BLaER1 treated with 17β-estradiol and CSF1 and Interleukin-3, amounts not matched to agents 10 nM and 100 nM (cell line): ENCODE measurements around the gene ZDHHC9.

Experiments used
- H3K27ac ChIP-seq, 11 experiments: shearing (Covaris generic); formaldehyde crosslinking; 2 replicates each; pipeline ENCODE4 v1.8.1; 2022
- H3K27me3 ChIP-seq, 11 experiments: shearing (Covaris generic); formaldehyde crosslinking; 2 replicates each; pipeline ENCODE4 v1.8.1; 2022
- H3K36me3 ChIP-seq, 11 experiments: shearing (Covaris generic); formaldehyde crosslinking; 2 replicates each; pipeline ENCODE4 v1.8.1; 2022
- H3K4me1 ChIP-seq, 10 experiments: shearing (Covaris generic); formaldehyde crosslinking; 2 replicates each; pipeline ENCODE4 v1.8.1; 2022
- H3K4me2 ChIP-seq, 11 experiments: shearing (Covaris generic); formaldehyde crosslinking; 2 replicates each; pipeline ENCODE4 v1.8.1; 2022
- H3K4me3 ChIP-seq, 10 experiments: shearing (Covaris generic); formaldehyde crosslinking; 2 replicates each; pipeline ENCODE4 v1.8.1; 2022
- H3K9ac ChIP-seq, 11 experiments: shearing (Covaris generic); formaldehyde crosslinking; 2 replicates each; pipeline ENCODE4 v1.8.1; 2022
- H3K9me3 ChIP-seq, 11 experiments: shearing (Covaris generic); formaldehyde crosslinking; replicated peaks in 1 of 11; 2 replicates each; pipeline ENCODE4 v1.8.1; 2022
- H4K20me1 ChIP-seq, 11 experiments: shearing (Covaris generic); formaldehyde crosslinking; 2 replicates each; pipeline ENCODE4 v1.8.1; 2022
- Cebpa-rat ChIP-seq, 11 experiments: shearing (Covaris generic); IDR thresholded peaks; 2 replicates each; pipeline ENCODE4 v1.8.1; 2022

Gene ZDHHC9

DNA sequence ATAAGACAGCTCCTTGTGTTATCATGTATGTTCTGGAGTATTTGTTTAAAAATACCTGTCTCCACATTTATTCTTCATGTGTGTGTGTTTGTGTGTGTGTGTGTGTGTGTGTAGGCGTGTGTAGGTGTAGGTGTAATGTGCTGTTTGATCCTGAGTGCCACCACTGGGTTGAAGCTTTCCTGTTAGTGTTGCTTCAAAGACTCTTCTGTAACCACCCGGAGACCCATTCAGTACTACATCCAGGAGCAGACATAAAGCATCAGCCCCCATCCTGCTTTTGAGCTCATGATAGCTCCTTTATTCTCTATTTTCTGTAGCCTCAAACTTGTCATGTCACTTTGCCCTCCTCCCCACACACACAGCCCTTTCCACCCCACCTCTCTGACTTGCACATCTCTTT is 3.0 kb upstream of the ZDHHC9 start:
- Histone ChIP-seq H3K27me3 (peaks cover 21 to 60% (median 35%) of the 10 kb centered on the region in 11 experiments), H3K9me3 (peaks cover 4 to 25% (median 18%) of the 10 kb centered on the region in 11 experiments; a peak in 20 of 22 replicates), H3K9ac (no peak overlapping the region), H3K36me3 (peaks cover 0 to 1% (median 0%) of the 10 kb centered on the region in 11 experiments; a peak in 1 of 22 replicates), H3K4me2 (no peak overlapping the region), H4K20me1 (peaks cover 0 to 13% (median 0%) of the 10 kb centered on the region in 11 experiments; a peak in 2 of 22 replicates), H3K4me3 (no peak overlapping the region), H3K4me1 (peaks cover 0 to 14% (median 9%) of the 10 kb centered on the region in 10 experiments; a peak in 12 of 20 replicates), H3K27ac (no peak overlapping the region)
- TF ChIP-seq Cebpa-rat (IDR thresholded peaks at IDR 0.05), result no peak

DNA sequence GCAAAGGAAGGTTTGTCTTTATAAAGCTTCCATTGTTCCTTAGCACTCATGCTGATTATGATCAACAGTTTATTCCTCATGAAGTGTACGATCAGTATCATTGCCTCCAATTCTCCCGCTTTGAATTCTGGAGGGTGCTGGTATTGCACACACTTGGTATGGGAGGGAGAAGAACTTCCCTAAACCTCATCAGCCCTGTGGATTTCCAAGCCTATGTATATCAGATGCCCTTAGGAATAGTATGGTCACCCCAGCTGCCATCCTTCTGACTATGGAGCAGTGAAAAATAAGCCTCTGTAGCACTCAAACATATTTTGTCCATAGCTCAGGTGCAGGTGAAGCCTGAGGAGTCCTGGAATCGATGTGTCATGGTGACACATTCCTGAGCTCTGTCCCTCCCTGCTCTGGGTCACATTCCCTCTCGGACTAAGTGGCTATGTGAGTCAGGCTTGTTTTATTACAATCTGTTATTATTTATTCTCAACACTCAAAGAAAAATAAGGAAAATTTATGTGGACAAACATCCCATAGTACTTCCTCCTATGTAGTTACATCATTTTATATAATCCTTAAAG is 2.0 kb upstream of the ZDHHC9 start:
- Histone ChIP-seq H3K36me3 (peaks cover 0 to 6% (median 0%) of the 10 kb centered on the region in 11 experiments; a peak in 2 of 22 replicates), H3K27ac (no peak overlapping the region), H3K27me3 (peaks cover 31 to 70% (median 45%) of the 10 kb centered on the region in 11 experiments), H3K4me3 (no peak overlapping the region), H4K20me1 (peaks cover 0 to 19% (median 0%) of the 10 kb centered on the region in 11 experiments; a peak in 6 of 22 replicates), H3K9me3 (peaks cover 4 to 25% (median 16%) of the 10 kb centered on the region in 11 experiments; a peak in 20 of 22 replicates), H3K9ac (no peak overlapping the region), H3K4me2 (no peak overlapping the region), H3K4me1 (peaks cover 3 to 22% (median 18%) of the 10 kb centered on the region in 10 experiments; a peak in 16 of 20 replicates)
- TF ChIP-seq Cebpa-rat (IDR thresholded peaks at IDR 0.05), result no peak

DNA sequence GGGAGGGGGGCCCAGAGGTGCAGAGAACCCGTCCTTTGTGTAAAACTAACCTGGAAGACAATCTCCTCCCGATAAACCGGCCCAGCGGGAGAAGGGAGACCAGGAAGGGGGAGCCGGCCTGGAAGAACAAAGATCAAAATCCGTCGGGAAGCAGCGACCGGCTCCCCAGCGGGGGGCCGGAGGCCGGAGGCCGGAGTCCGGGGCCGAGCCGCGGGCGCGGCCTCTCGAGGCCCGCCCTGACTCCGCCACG is 552 bp downstream of the ZDHHC9 start:
- Histone ChIP-seq H3K36me3 (peaks cover 0 to 11% (median 0%) of the 10 kb centered on the region in 11 experiments; a peak in 3 of 22 replicates), H3K4me3 (peak overlapping the region; percentile 63 to 83 (median 78)), H3K27me3 (peaks cover 54 to 91% (median 67%) of the 10 kb centered on the region in 11 experiments), H3K4me2 (peak overlapping the region; percentile 63 to 87 (median 81)), H3K9me3 (0 out of 22 replicates have a peak, but pooled peaks cover 0 to 3% (median 0%) of the 10 kb centered on the region in 11 experiments), H3K27ac (peak overlapping the region; percentile 26 to 76 (median 70); a peak in 21 of 22 replicates), H3K4me1 (peaks cover 12 to 35% (median 27%) of the 10 kb centered on the region in 10 experiments; a peak in 17 of 20 replicates), H4K20me1 (peaks cover 0 to 38% (median 10%) of the 10 kb centered on the region in 11 experiments; a peak in 9 of 22 replicates), H3K9ac (peak overlapping the region; percentile 68 to 84 (median 80))
- no peak for TF ChIP-seq Cebpa-rat (IDR thresholded peaks at IDR 0.05)

DNA sequence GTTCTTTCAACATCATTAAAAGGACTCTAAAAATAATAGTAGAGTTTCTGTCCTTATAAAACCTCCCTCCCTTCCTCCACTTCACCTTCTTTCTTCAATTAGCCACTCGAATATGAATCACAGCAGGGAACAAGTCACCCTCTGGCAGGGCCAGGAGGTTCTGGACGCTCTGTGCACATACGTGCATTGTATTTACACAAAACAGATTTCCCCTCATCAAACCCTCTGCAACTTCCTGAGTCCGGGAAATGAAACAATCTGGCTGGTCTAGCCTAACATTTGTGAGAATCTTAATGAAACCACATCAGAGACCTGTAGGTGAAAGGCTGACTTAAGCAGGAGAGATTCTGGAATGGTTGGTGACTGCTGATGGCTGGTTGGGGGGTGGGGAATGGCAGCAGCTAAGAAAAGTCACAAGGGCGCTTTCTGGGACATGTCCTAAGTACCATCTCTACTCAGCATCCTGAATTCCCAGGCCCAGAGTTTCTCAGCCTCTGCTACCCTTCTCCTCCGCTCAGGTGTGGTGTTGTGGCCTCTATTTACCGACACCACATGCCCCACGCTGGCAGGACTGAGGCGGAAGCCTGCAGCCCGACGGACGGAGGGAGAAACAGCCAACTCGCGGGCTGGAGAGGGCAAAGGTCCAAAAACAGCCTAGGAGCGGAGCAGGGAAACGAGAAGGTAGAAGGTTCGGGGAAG is 1.0 kb downstream of the ZDHHC9 start:
- Histone ChIP-seq H3K4me3 (peak overlapping the region; percentile 63 to 83 (median 78)), H4K20me1 (peaks cover 0 to 41% (median 10%) of the 10 kb centered on the region in 11 experiments; a peak in 10 of 22 replicates), H3K9ac (peak overlapping the region; percentile 68 to 84 (median 80)), H3K9me3 (no peaks in the 10 kb centered on the region), H3K4me2 (peak overlapping the region; percentile 63 to 87 (median 81)), H3K4me1 (peaks cover 12 to 35% (median 27%) of the 10 kb centered on the region in 10 experiments; a peak in 17 of 20 replicates), H3K36me3 (peaks cover 0 to 11% (median 0%) of the 10 kb centered on the region in 11 experiments; a peak in 5 of 22 replicates), H3K27ac (peak overlapping the region; percentile 26 to 76 (median 70); a peak in 21 of 22 replicates), H3K27me3 (peaks cover 56 to 91% (median 71%) of the 10 kb centered on the region in 11 experiments)
- TF ChIP-seq Cebpa-rat (IDR thresholded peaks at IDR 0.05), result no peak

DNA sequence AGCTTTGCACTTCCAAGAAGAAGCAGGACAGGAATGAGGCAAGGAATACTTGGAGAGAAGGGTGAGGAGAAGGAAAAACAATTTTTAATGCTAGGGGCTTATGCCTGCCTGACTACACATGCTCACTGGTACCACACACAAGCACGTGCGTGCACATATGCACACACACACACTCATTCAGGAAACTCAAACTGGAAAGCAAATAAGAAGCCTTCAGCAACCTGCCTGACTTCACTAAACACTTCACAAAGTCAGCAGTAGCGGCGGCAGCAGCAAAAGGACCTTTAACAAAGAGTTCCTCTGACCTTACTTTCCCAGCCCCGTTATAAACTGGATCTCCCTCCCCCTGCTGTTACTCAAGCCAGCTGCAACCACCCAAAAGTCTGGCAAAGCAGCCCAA is 3.3 kb downstream of the ZDHHC9 start:
- Histone ChIP-seq H4K20me1 (peaks cover 0 to 41% (median 10%) of the 10 kb centered on the region in 11 experiments; a peak in 10 of 22 replicates), H3K9me3 (no peaks in the 10 kb centered on the region), H3K4me1 (peaks cover 12 to 35% (median 27%) of the 10 kb centered on the region in 10 experiments; a peak in 17 of 20 replicates), H3K27me3 (peaks cover 55 to 92% (median 83%) of the 10 kb centered on the region in 11 experiments), H3K4me2 (peak overlapping the region; percentile 11 to 82 (median 35); a peak in 16 of 22 replicates), H3K4me3 (no peak overlapping the region), H3K27ac (no peak overlapping the region), H3K9ac (0 out of 22 replicates have a peak overlapping the region, but pooled peaks of 1 of the 11 experiments have one; percentile 6), H3K36me3 (peaks cover 0 to 23% (median 0%) of the 10 kb centered on the region in 11 experiments; a peak in 6 of 22 replicates)
- no peak for TF ChIP-seq Cebpa-rat (IDR thresholded peaks at IDR 0.05)

DNA sequence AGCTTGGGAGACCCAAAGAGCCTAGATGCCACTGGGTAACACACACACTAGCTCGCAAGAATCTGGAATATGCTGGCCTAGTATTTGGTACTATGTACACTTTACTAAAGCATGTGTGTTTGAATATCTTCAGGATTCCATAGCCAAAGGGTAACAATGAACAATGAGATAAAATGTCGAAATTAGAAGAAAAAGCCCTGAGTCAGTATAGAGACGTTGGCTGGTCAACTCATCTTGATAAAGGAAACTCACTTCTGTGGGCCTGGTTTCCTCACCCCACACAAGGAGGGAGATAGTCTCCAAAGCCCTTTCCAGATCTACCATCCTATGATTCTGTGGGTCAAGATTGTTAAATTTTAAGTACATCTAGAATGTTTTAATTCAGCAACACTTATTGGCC is 6.9 kb downstream of the ZDHHC9 start:
- Histone ChIP-seq H3K27ac (no peak overlapping the region), H3K27me3 (peaks cover 57 to 97% (median 85%) of the 10 kb centered on the region in 11 experiments), H3K9me3 (no peaks in the 10 kb centered on the region), H3K4me1 (peaks cover 9 to 26% (median 19%) of the 10 kb centered on the region in 10 experiments; a peak in 17 of 20 replicates), H3K4me2 (no peak overlapping the region), H4K20me1 (peaks cover 0 to 39% (median 18%) of the 10 kb centered on the region in 11 experiments; a peak in 9 of 22 replicates), H3K9ac (no peak overlapping the region), H3K4me3 (no peak overlapping the region), H3K36me3 (peaks cover 0 to 31% (median 3%) of the 10 kb centered on the region in 11 experiments; a peak in 6 of 22 replicates)
- TF ChIP-seq Cebpa-rat (IDR thresholded peaks at IDR 0.05), result no peak

DNA sequence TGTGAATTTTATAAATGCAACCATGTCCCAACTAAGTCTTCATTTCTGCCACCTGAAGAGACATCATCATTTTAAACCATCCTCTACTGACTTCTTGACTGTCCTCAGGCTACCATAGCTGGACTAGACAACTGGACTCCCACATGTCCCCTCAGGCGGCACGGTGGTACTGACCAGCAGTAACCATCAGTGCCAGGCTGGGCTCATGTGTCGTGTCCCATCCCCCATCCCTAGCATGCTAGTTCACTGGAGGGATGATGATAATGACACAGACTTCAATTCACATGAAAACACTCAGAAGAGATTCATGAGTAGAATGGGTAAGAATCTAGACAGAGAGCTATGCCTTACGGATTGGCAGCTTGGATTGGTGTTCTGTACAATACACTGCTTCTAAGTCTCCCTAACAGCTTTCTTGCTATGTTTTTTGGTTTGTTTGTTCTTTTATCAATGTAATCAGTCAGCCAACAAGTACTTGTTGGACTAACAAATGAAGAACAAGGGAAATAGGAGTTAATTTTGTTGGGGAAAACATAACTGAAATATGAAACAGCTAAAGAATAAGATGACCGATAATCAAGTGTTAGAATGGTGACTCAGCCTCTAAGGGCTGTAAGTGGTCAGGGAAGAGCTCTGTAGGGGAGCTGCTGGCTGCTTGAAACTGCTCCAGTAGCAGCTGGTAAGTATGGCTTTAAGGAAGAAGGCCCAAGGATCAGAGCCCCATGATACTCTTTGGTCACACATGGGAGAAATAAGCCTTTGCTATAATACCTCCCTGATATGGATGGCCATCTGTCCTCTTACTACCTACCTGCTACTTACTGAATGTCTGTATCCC is 10.3 kb downstream of the ZDHHC9 start:
- Histone ChIP-seq H3K27me3 (peaks cover 49 to 97% (median 81%) of the 10 kb centered on the region in 11 experiments), H3K4me3 (no peak overlapping the region), H3K9me3 (peaks cover 0 to 7% (median 0%) of the 10 kb centered on the region in 11 experiments; a peak in 2 of 22 replicates), H3K36me3 (peaks cover 0 to 26% (median 14%) of the 10 kb centered on the region in 11 experiments; a peak in 10 of 22 replicates), H3K9ac (no peak overlapping the region), H3K4me1 (no peaks in the 10 kb centered on the region), H4K20me1 (peaks cover 0 to 28% (median 4%) of the 10 kb centered on the region in 11 experiments; a peak in 6 of 22 replicates), H3K4me2 (no peak overlapping the region), H3K27ac (no peak overlapping the region)
- no peak for TF ChIP-seq Cebpa-rat (IDR thresholded peaks at IDR 0.05)
